Adrenal gland (tissue), 5 donors: ENCODE measurements around the gene FRS2.

Source experiments
- CTCF ChIP-seq, 6 experiments: fragments of 450-650 bp in 4 of 6; fragments of 200-600 bp in 2 of 6; sonication (generic) in 1 of 6; IDR thresholded peaks; 1 replicate in 5 of 6; 2 replicates in 1 of 6; pipeline versions ENCODE4 v1.5.1 to v1.8.0; 2016 to 2021; ENCODE audit warnings: antibody characterized with exemption in 6 of 6, mild to moderate bottlenecking in 2 of 6, moderate library complexity in 1 of 6
- POLR2A ChIP-seq, 2 donors: fragments of 450-650 bp; IDR thresholded peaks; one replicate each; pipeline ENCODE4 v1.6.1; 2017; ENCODE audit warnings: antibody characterized with exemption in 2 of 2, mild to moderate bottlenecking in 2 of 2, moderate library complexity in 1 of 2
- donor health status: DM: no; HTN: no; CAD: no.

GRCh38 chr12:69501154-69501895 is 31.1 kb downstream of the FRS2 start:
- TF ChIP-seq CTCF (IDR thresholded peaks at IDR 0.05) = no peak
- TF ChIP-seq POLR2A (IDR thresholded peaks at IDR 0.05) = no peak
